Endothelial cell of umbilical vein (primary cell): ENCODE results near the gene SSR2. TPM values are rescaled to one million over a fixed set of nuclear protein-coding genes. Genes with fewer than 3 reads are reported as not detected.
A peak's percentile ranks its signal among the peaks of the same experiment; 100 is the strongest.

Experiments used
- BruUV-seq: library from RNA; stranded (reverse); fragments of 400-500 nt; replicated peaks from 2 replicates; lab custom pipeline; 2021; lab: Mats Ljungman, UMichigan
- CTCF ChIA-PET: fragments of 300-600, 350-600 bp; sonication (Branson Sonifier 250); formaldehyde crosslinking; loops from one replicate; lab custom pipeline; 2021; ENCODE audit warnings: antibody characterized with exemption, inconsistent platforms; lab: Charles Lee
- POLR2A ChIA-PET: fragments of 300-600, 350-600 bp; sonication (Branson Sonifier 250); formaldehyde crosslinking; loops from one replicate; lab custom pipeline; 2021; ENCODE audit warnings: antibody characterized with exemption, inconsistent platforms; lab: Charles Lee
- DNase-seq: peaks from one replicate; pipeline ENCODE4 v3.0.0-alpha.2; 2011; ENCODE audit warnings: low read depth, low spot score
- FAIRE-seq: peaks from 2 replicates; lab custom pipeline; 2011; peaks lifted over from hg19 to GRCh38; lab: Jason Lieb, UNC
- H2AFZ ChIP-seq: 2 replicates; pipeline ENCODE4 v1.6.0; 2012; ENCODE audit warnings: low read depth, low read length, control low read depth, inconsistent platforms
- H3K27ac ChIP-seq: 2 replicates; pipeline ENCODE4 v1.5.1; 2011; ENCODE audit warnings: low read depth, mild to moderate bottlenecking, control low read depth, low read length, moderate library complexity; ENCODE audit not compliant: insufficient read depth
- H3K27me3 ChIP-seq, 2 experiments: 2 replicates each; pipeline versions ENCODE4 v1.6.0 to v1.6.1; 2011; ENCODE audit warnings: low read length in 2 of 2, mixed read lengths in 1 of 2; ENCODE audit not compliant: control insufficient read depth in 2 of 2, insufficient read depth in 2 of 2
- H3K36me3 ChIP-seq, 2 experiments: 2 replicates in 1 of 2; 3 replicates in 1 of 2; pipeline ENCODE4 v1.5.1; 2011; ENCODE audit warnings: low read length in 2 of 2, mild to moderate bottlenecking in 1 of 2, moderate library complexity in 1 of 2; ENCODE audit not compliant: control insufficient read depth in 2 of 2, insufficient read depth in 2 of 2; ENCODE audit errors: extremely low read depth in 1 of 2
- H3K4me1 ChIP-seq: 3 replicates; pipeline ENCODE4 v1.5.1; 2011; ENCODE audit warnings: mild to moderate bottlenecking, low read length; ENCODE audit not compliant: control insufficient read depth, insufficient read depth; ENCODE audit errors: extremely low read depth
- H3K4me2 ChIP-seq: 2 replicates; pipeline ENCODE4 v1.6.1; 2011; ENCODE audit warnings: low read length, control low read depth, mixed read lengths; ENCODE audit not compliant: insufficient read depth
- H3K4me3 ChIP-seq, 3 experiments: fragments of 200-600 bp in 1 of 3; sonication (generic), shearing (Covaris generic) in 1 of 3; replicated peaks in 1 of 3; 2 replicates each; pipeline ENCODE4 v1.5.1; 2011 to 2016; ENCODE audit warnings: control low read depth in 3 of 3, low read length in 3 of 3, mild to moderate bottlenecking in 2 of 3, inconsistent platforms in 1 of 3, low read depth in 1 of 3, moderate library complexity in 1 of 3; ENCODE audit not compliant: insufficient read depth in 1 of 3
- H3K79me2 ChIP-seq: 2 replicates; pipeline ENCODE4 v1.6.0; 2012; ENCODE audit warnings: low read length, inconsistent platforms; ENCODE audit not compliant: control insufficient read depth, insufficient read depth
- H3K9ac ChIP-seq: replicated peaks from 2 replicates; pipeline ENCODE3; 2011; ENCODE audit warnings: low read length, control low read depth; ENCODE audit not compliant: insufficient read depth; ENCODE audit errors: extremely low read depth
- H3K9me1 ChIP-seq: replicated peaks from 3 replicates; pipeline ENCODE4 v1.6.0; 2011; ENCODE audit warnings: mild to moderate bottlenecking, low read length; ENCODE audit not compliant: control insufficient read depth, insufficient read depth; ENCODE audit errors: extremely low read depth
- H3K9me3 ChIP-seq: replicated peaks from 2 replicates; pipeline ENCODE4 v1.5.1; 2012; ENCODE audit warnings: low read length, inconsistent platforms; ENCODE audit not compliant: control insufficient read depth, insufficient read depth
- H4K20me1 ChIP-seq: replicated peaks from 2 replicates; pipeline ENCODE3; 2011; ENCODE audit warnings: mild to moderate bottlenecking, low read length; ENCODE audit not compliant: control insufficient read depth, insufficient read depth; ENCODE audit errors: extremely low read depth
- EZH2 ChIP-seq: IDR thresholded peaks from 2 replicates; pipeline ENCODE4 v1.6.1; 2012; ENCODE audit warnings: borderline replicate concordance, low read depth, mild to moderate bottlenecking, moderate library complexity, low read length, inconsistent platforms; ENCODE audit not compliant: severe bottlenecking
- FOS ChIP-seq: IDR thresholded peaks from 2 replicates; pipeline ENCODE4 v1.6.1; 2011; ENCODE audit warnings: mild to moderate bottlenecking, low read length, moderate library complexity, borderline replicate concordance; ENCODE audit not compliant: insufficient read depth
- GATA2 ChIP-seq: IDR thresholded peaks from 2 replicates; pipeline ENCODE4 v1.7.0; 2011; ENCODE audit warnings: low read depth, mild to moderate bottlenecking, moderate library complexity, mixed read lengths, low read length; ENCODE audit not compliant: insufficient read length, insufficient read depth
- JUN ChIP-seq: IDR thresholded peaks from 2 replicates; pipeline ENCODE4 v1.6.1; 2011; ENCODE audit warnings: borderline replicate concordance, low read depth; ENCODE audit not compliant: insufficient read length, insufficient read depth
- MYC ChIP-seq: IDR thresholded peaks from one replicate; pipeline ENCODE4 v1.6.1; 2011; ENCODE audit warnings: mild to moderate bottlenecking, low read depth, low read length
- POLR2A ChIP-seq: IDR thresholded peaks from 2 replicates; pipeline ENCODE4 v1.6.1; 2012; ENCODE audit warnings: low read depth, mild to moderate bottlenecking, control low read depth, low read length
- POLR2AphosphoS5 ChIP-seq: IDR thresholded peaks from 2 replicates; pipeline ENCODE4 v1.6.1; 2012; ENCODE audit warnings: low read depth, mild to moderate bottlenecking, control low read depth, low read length, moderate library complexity; ENCODE audit not compliant: insufficient read depth
- dilution Hi-C: fragments of 300-500 bp; cut with MboI; formaldehyde crosslinking; loops from one replicate; pipeline ENCODE4 v1.15.0; 2019; ENCODE audit warnings: low sequenced_read_pairs; ENCODE audit not compliant: extremely low pct_ligation_motif_present
- intact Hi-C: fragments of 100-400 bp; cut with micrococcal nuclease; formaldehyde crosslinking; loops from one replicate; pipeline ENCODE4 v1.10.0; 2022
- polyA plus RNA-seq, 4 experiments: library from polyadenylated mRNA; depleted of rRNA in 3 of 4; stranded (reverse) in 3 of 4; unstranded in 1 of 4; fragments of >200 nt; gene quantifications; 2 replicates each; pipeline versions ENCODE4 v1.2.1 to v1.2.3, GENCODE V29; 2011 to 2012; ENCODE audit warnings: missing spikeins in 1 of 4
- total RNA-seq: library from RNA; stranded (reverse); gene quantifications from 2 replicates; pipeline ENCODE4 v1.2.3, GENCODE V29; 2021
- TF ChIP-seq, protein P1 (sequence below), 2 donors: IDR thresholded peaks; 1 replicate in 1 of 2; 2 replicates in 1 of 2; pipeline ENCODE4 v1.5.1; 2011; ENCODE audit warnings: low read length in 2 of 2, mild to moderate bottlenecking in 2 of 2, moderate library complexity in 2 of 2, control low read depth in 1 of 2, inconsistent platforms in 1 of 2, low read depth in 1 of 2; ENCODE audit not compliant: insufficient read depth in 1 of 2; ENCODE audit errors: extremely low read depth in 1 of 2
- TF ChIP-seq, protein P2 (sequence below): IDR thresholded peaks from 2 replicates; pipeline ENCODE4 v1.6.1; 2011; ENCODE audit not compliant: insufficient read depth, insufficient read length

The SSR2 gene
- total and polyA plus RNA-seq, 2 donors (not counting 3 experiments of a cell fraction or from before 2014, with no cell fraction given) = 362 to 1,787 TPM

DNA sequence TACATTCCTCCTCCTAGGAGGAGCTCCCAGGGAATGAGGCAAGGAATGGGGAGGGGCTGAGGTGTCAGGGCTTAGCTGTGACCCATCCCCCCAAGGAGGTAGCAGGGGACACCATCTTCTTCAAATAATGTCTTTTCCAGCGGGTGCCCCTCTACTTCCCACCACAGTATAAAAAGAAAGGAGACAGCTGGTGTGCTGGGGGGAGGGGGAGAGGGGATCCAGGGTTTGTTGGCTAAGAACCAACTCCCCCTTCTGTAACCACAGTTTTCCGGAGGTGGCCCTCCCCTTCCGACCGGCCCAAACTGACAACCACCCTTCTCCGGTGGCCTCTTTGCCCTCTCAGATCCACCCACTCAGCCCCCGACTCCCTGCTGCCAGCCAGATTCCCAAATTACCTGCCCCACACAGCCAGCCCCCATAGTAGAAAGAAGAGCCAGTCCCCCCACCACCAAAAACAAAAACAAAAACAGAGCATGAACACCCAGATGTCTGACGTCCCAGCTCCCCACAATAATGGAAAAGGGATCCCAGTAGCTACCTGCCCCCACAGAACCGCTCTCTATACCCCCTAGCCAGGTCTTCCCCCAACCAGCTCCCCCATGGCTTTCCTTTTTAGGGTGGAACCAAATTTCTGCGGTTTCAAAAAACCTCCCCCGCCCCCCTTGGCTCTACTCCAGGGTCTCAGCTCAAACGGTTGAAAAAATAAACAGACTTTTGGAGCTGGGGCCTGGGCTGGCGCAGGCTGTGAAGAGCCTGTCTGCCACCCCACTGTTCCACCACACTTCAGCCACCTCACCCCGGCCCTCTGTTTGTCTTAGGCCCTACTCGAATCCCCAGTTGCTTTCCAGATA lies 44.5 kb downstream of the SSR2 start:
- no peaks in the 10 kb centered on the region for H4K20me1 ChIP-seq
- intact Hi-C loops = loop anchor here (2.0 kb wide), 1 partner anchor 13 kb away; no protein-coding TSS in a partner anchor
- no TSS peak for BruUV-seq

DNA sequence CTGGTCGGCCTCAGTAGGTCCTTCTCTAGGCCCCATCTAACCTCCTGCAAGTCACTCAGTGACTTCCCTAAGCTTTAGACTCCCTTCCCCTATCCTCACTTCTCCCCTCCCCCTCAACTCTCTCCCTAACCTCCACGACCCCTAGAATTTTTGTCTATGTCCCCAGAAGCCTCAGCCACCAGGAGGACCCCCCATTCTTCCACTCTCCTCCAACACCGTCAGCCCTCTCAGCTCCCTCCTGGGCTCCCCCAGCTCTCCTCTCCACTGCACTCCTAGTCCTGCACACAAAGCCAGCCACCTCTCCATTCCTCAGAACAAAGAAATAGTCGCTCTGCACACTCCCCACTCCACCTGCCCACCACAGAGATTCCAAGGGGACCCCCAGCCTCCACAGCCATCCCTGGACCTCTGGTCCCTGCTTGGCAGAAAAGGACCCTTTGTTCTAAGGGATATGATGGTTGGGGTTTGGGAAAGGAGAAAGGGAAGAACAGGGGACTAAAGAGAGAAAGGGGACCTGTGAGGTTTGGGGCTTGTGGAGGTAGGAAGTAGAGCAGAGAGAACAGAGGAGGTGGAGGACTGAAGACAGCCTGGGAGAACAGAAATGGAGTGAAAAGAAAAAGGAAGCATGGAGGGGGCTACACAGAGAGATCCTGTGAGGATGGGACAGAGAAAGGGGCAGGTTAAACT lies 45.2 kb downstream of the SSR2 start:
- Histone ChIP-seq H3K9ac (peak overlapping the region; percentile 20), H3K9me3 (no peaks in the 10 kb centered on the region), H4K20me1 (no peaks in the 10 kb centered on the region), H2AFZ (no peak overlapping the region), H3K4me3 (peak overlapping the region in 2 of 3 experiments; percentile 43 to 76), H3K36me3 (peaks cover 0 to 2% of the 10 kb centered on the region in 2 experiments), H3K9me1 (no peaks in the 10 kb centered on the region), H3K4me1 (peaks cover 73% of the 10 kb centered on the region), H3K27me3 (no peaks in the 10 kb centered on the region), H3K27ac (no peak overlapping the region), H3K4me2 (peak overlapping the region; percentile 78), H3K79me2 (peaks cover 73% of the 10 kb centered on the region)
- CTCF ChIA-PET = interaction anchor here (0.6 to 12.1 kb wide), 7 partner anchors 8 to 232 kb away, joined by 3 to 138 read pairs (median 20); no protein-coding TSS in a partner anchor
- peak; percentile 40 for FAIRE-seq
- dilution Hi-C loops = no loop called here
- POLR2A ChIA-PET = no interaction called here
- intact Hi-C loops = loop anchor here (2.0 kb wide), 1 partner anchor 13 kb away; no protein-coding TSS in a partner anchor
- no peak for DNase-seq
- no TSS peak for BruUV-seq
- TF ChIP-seq EZH2 (no peak), GATA2 (no peak), POLR2A (no peak), FOS (no peak), POLR2AphosphoS5 (no peak), JUN (no peak), MYC (no peak)
- TF ChIP-seq, protein P1, sequence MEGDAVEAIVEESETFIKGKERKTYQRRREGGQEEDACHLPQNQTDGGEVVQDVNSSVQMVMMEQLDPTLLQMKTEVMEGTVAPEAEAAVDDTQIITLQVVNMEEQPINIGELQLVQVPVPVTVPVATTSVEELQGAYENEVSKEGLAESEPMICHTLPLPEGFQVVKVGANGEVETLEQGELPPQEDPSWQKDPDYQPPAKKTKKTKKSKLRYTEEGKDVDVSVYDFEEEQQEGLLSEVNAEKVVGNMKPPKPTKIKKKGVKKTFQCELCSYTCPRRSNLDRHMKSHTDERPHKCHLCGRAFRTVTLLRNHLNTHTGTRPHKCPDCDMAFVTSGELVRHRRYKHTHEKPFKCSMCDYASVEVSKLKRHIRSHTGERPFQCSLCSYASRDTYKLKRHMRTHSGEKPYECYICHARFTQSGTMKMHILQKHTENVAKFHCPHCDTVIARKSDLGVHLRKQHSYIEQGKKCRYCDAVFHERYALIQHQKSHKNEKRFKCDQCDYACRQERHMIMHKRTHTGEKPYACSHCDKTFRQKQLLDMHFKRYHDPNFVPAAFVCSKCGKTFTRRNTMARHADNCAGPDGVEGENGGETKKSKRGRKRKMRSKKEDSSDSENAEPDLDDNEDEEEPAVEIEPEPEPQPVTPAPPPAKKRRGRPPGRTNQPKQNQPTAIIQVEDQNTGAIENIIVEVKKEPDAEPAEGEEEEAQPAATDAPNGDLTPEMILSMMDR (IDR thresholded peaks at IDR 0.05; ENCODE audit: extremely low read depth in 1 of 2, insufficient read depth in 1 of 2, low read depth in 1 of 2, low read length in 2 of 2) = no peak
- TF ChIP-seq, protein P2, sequence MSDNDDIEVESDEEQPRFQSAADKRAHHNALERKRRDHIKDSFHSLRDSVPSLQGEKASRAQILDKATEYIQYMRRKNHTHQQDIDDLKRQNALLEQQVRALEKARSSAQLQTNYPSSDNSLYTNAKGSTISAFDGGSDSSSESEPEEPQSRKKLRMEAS = no peak

More for the DNA sequence above, 44.5 kb downstream of the SSR2 start:
- DNase-seq (no peak), FAIRE-seq (peak; percentile 91)
- Histone ChIP-seq H3K9ac (peak overlapping the region; percentile 53), H3K36me3 (peaks cover 0 to 2% of the 10 kb centered on the region in 2 experiments), H3K9me3 (no peaks in the 10 kb centered on the region), H3K27ac (peak overlapping the region; percentile 0), H2AFZ (no peak overlapping the region), H3K4me2 (peak overlapping the region; percentile 78), H3K9me1 (no peaks in the 10 kb centered on the region), H3K79me2 (peaks cover 73% of the 10 kb centered on the region), H3K4me3 (peak overlapping the region; percentile 39 to 76 (median 43)), H3K27me3 (no peaks in the 10 kb centered on the region), H3K4me1 (peaks cover 74% of the 10 kb centered on the region)
- dilution Hi-C loops = no loop called here
- no peak for TF ChIP-seq MYC
- TF ChIP-seq POLR2A = peak; percentile 44
- POLR2A ChIA-PET = interaction anchor here (0.9 to 1.4 kb wide), 2 partner anchors 9 to 14 kb away, joined by 3 to 4 read pairs; no protein-coding TSS in a partner anchor
- CTCF ChIA-PET = interaction anchor here (0.7 to 12.1 kb wide), 8 partner anchors 9 to 942 kb away, joined by 3 to 138 read pairs (median 18); partner anchors contain the start of gene RXFP4
